ENCODE results near the gene RNF144A. TPM values are rescaled to one million over a fixed set of nuclear protein-coding genes. Genes with fewer than 3 reads are reported as not detected.
"Not testable (repeated sequence)": the region's sequence is repeated elsewhere in the genome, so short reads cannot be mapped to it uniquely, and the experiment has no call there.

The RNF144A gene
- total RNA-seq, 3 donors from 2014 or later = 10.8 to 17.1 (median 11.6) TPM

DNA sequence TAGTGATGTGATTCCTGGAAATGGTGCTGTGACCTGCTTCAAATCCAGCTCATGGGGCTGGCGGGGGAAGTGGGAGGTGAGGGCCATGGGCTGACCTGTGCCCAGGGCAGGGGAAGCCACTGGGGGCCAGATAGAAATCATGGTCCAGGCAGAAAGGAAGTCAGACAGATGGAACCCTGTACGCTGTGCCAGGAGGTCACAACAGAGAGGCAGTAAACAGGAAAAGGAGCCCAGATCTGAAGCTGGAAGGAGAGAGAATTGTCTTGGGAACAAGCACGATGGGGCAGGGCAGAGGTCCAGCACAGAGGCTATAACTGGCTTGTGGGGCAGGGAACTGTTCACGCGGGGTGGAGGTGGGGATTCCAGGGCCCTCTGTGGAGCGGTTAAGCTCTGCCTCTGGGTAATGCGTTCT is 76.0 kb downstream of the RNF144A start:
- TF ChIP-seq POLR2A (IDR thresholded peaks at IDR 0.05) = no peak
- no peak for TF ChIP-seq POLR2AphosphoS5 (IDR thresholded peaks at IDR 0.05)
- H3K36me3 ChIP-seq = no peaks in the 10 kb centered on the region
- H3K27me3 ChIP-seq = no peaks in the 10 kb centered on the region
- intact Hi-C loops (cut with DNase I; ENCODE audit: low total_unique reads) = no loop called here
- no peaks in the 10 kb centered on the region for H3K4me1 ChIP-seq
- no peak for DNase-seq (ENCODE audit: low spot score in 2 of 2)
- H3K27ac ChIP-seq = peak overlapping the region; percentile 45 to 65
- no peak overlapping the region for H3K4me3 ChIP-seq
- no peaks in the 10 kb centered on the region for H3K9me3 ChIP-seq

- DNase-seq (ENCODE audit: low spot score in 2 of 2) = no peak
- peak overlapping the region in 1 of 2 donors; percentile 13 for H3K27ac ChIP-seq
- no peak overlapping the region for H3K4me3 ChIP-seq
- no peaks in the 10 kb centered on the region for H3K36me3 ChIP-seq
- intact Hi-C loops (cut with DNase I; ENCODE audit: low total_unique reads) = loop anchor here (1.0 kb wide), 1 partner anchor 9 kb away; no protein-coding TSS in a partner anchor
- no peak for TF ChIP-seq POLR2A (IDR thresholded peaks at IDR 0.05)
- TF ChIP-seq CTCF (IDR thresholded peaks at IDR 0.05) = no peak
- no peak for TF ChIP-seq POLR2AphosphoS5 (IDR thresholded peaks at IDR 0.05)
- H3K9me3 ChIP-seq = no peaks in the 10 kb centered on the region
- no peaks in the 10 kb centered on the region for H3K27me3 ChIP-seq
- no peaks in the 10 kb centered on the region for H3K4me1 ChIP-seq
Measured at GRCh38 chr2:6993936-6994335, 76.7 kb downstream of the RNF144A start.

GRCh38 chr2:6994536-6995128 is 77.4 kb downstream of the RNF144A start:
- Histone ChIP-seq H3K9me3 (no peaks in the 10 kb centered on the region), H3K4me1 (no peaks in the 10 kb centered on the region), H3K27ac (no peak overlapping the region), H3K27me3 (no peaks in the 10 kb centered on the region), H3K4me3 (no peak overlapping the region), H3K36me3 (no peaks in the 10 kb centered on the region)
- TF ChIP-seq CTCF (IDR thresholded peaks at IDR 0.05) (no peak), POLR2AphosphoS5 (IDR thresholded peaks at IDR 0.05) (no peak), POLR2A (IDR thresholded peaks at IDR 0.05) (no peak)
- intact Hi-C loops (cut with DNase I; ENCODE audit: low total_unique reads) = loop anchor here (1.0 kb wide), 1 partner anchor 9 kb away; no protein-coding TSS in a partner anchor
- no peak for DNase-seq (ENCODE audit: low spot score in 2 of 2)

GRCh38 chr2:6995391-6996097 is 78.3 kb downstream of the RNF144A start:
- intact Hi-C loops (cut with DNase I; ENCODE audit: low total_unique reads) = no loop called here
- no peak for DNase-seq (ENCODE audit: low spot score in 2 of 2)
- TF ChIP-seq POLR2AphosphoS5 (IDR thresholded peaks at IDR 0.05) (no peak), POLR2A (IDR thresholded peaks at IDR 0.05) (no peak), CTCF (IDR thresholded peaks at IDR 0.05) (no peak)
- H3K27me3 ChIP-seq = no peaks in the 10 kb centered on the region
- no peaks in the 10 kb centered on the region for H3K4me1 ChIP-seq
- H3K36me3 ChIP-seq = no peaks in the 10 kb centered on the region
- no peak overlapping the region for H3K4me3 ChIP-seq
- H3K9me3 ChIP-seq = no peaks in the 10 kb centered on the region
- H3K27ac ChIP-seq = no peak overlapping the region

DNA sequence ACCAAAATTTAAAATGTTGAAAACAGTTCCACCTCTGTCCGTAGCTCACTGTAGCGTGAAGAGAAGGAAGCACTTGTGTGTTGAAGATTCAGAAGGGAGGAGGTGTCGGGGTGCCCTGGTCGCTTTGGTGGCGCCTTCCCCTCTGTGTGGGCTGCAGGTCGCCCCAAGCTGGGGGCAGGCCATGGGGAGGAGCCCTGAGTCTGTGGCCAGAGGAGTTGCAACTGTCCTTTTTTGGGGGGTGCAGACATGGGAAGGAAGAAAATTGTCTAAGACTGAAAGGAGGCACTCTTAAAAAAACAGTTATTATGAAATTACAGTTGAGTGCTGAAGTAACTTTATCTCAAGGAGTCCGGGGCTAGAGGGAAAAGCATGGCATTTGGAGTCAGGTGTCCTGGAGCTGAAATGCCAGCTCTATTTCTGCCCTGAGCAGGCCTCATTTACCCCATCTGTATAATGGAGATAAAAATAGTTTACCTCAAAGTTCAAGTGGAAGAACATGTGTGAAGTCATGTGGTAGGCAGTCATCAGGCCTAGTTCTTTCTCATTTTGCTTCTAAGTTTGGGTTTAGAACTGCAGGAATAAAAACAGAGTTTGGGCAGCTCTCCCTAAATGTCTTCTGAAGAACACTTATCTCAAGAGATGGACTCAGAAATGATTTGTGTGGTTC is 82.1 kb downstream of the RNF144A start:
- Histone ChIP-seq H3K36me3 (no peaks in the 10 kb centered on the region), H3K9me3 (no peaks in the 10 kb centered on the region), H3K27me3 (no peaks in the 10 kb centered on the region), H3K4me3 (no peak overlapping the region), H3K4me1 (no peaks in the 10 kb centered on the region), H3K27ac (no peak overlapping the region)
- no peak for DNase-seq (ENCODE audit: low spot score in 2 of 2)
- intact Hi-C loops (cut with DNase I; ENCODE audit: low total_unique reads) = no loop called here
- TF ChIP-seq POLR2AphosphoS5 (IDR thresholded peaks at IDR 0.05) (no peak), POLR2A (IDR thresholded peaks at IDR 0.05) (no peak), CTCF (IDR thresholded peaks at IDR 0.05) (no peak)

DNA sequence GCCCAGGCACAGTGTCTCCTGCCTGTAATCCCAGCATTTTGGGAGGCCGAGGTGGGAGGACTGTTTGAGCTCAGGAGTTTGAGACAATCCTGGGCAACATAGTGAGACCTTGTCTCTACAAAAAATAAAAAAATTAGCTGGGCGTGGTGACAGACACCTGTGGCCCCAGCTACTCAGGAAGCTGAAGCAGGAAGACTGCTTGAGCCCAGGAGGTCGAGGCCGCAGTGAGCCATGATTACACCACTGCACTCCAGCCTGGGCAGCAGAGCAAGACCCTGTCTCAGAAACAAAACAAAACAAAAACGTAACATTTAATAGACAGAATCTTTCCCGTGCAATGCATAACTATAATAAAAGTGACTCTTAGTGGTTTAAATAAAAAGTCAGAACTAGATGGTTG is 84.2 kb downstream of the RNF144A start:
- H3K36me3 ChIP-seq; H3K27ac ChIP-seq; H3K4me3 ChIP-seq; DNase-seq (ENCODE audit: low spot score in 2 of 2); H3K9me3 ChIP-seq; H3K27me3 ChIP-seq; H3K4me1 ChIP-seq: not testable (repeated sequence)
- intact Hi-C loops (cut with DNase I; ENCODE audit: low total_unique reads) = loop anchor here (10.0 kb wide), 1 partner anchor 87 kb away; the partner anchor contains the start of gene RNF144A

Measured in breast epithelium (tissue), 4 donors.